Spleen (tissue), 11 donors: ENCODE measurements around the gene ZNF436. TPM values are rescaled to one million over a fixed set of nuclear protein-coding genes. Genes with fewer than 3 reads are reported as not detected.
"Not testable (repeated sequence)": the region's sequence is repeated elsewhere in the genome, so short reads cannot be mapped to it uniquely, and the experiment has no call there.

ENCODE experiments used
- DNase-seq: peaks from one replicate; pipeline ENCODE4 v3.0.0-alpha.2; 2020
- H3K27ac ChIP-seq, 8 donors: fragments of 200-600 bp; sonication (generic) in 7 of 8; 1 replicate in 4 of 8; 2 replicates in 4 of 8; pipeline versions ENCODE4 v1.5.0 to v1.8.0; 2016 to 2021; ENCODE audit warnings: inconsistent platforms in 4 of 8, mild to moderate bottlenecking in 4 of 8, moderate library complexity in 1 of 8
- H3K27me3 ChIP-seq, 7 donors: fragments of 200-600 bp; sonication (generic) in 6 of 7; replicated peaks in 1 of 7; 1 replicate in 4 of 7; 2 replicates in 3 of 7; pipeline versions ENCODE4 v1.5.0 to v1.8.0; 2016 to 2021; ENCODE audit warnings: inconsistent platforms in 3 of 7, mild to moderate bottlenecking in 1 of 7
- H3K36me3 ChIP-seq, 6 donors: fragments of 200-600 bp; sonication (generic) in 5 of 6; 1 replicate in 4 of 6; 2 replicates in 2 of 6; pipeline versions ENCODE4 v1.5.0 to v1.8.0; 2016 to 2021; ENCODE audit warnings: inconsistent platforms in 2 of 6
- H3K4me1 ChIP-seq, 6 donors: fragments of 200-600 bp; sonication (generic) in 5 of 6; 1 replicate in 3 of 6; 2 replicates in 3 of 6; pipeline versions ENCODE4 v1.5.0 to v1.8.0; 2016 to 2021; ENCODE audit warnings: inconsistent platforms in 3 of 6
- H3K4me3 ChIP-seq, 8 donors: fragments of 200-600 bp; sonication (generic) in 7 of 8; 1 replicate in 4 of 8; 2 replicates in 4 of 8; pipeline versions ENCODE4 v1.5.0 to v1.8.0; 2016 to 2021; ENCODE audit warnings: inconsistent platforms in 4 of 8, mild to moderate bottlenecking in 4 of 8, moderate library complexity in 2 of 8
- H3K9me3 ChIP-seq, 8 donors: fragments of 200-600 bp; sonication (generic) in 7 of 8; 1 replicate in 4 of 8; 2 replicates in 4 of 8; pipeline versions ENCODE4 v1.5.0 to v1.8.0; 2016 to 2021; ENCODE audit warnings: inconsistent platforms in 4 of 8
- POLR2A ChIP-seq, 3 donors: fragments of 450-650 bp; IDR thresholded peaks; one replicate each; pipeline ENCODE4 v1.5.1; 2017; ENCODE audit warnings: antibody characterized with exemption in 3 of 3, mild to moderate bottlenecking in 1 of 3
- POLR2AphosphoS5 ChIP-seq, 3 donors: sonication (generic); formaldehyde crosslinking; IDR thresholded peaks; one replicate each; pipeline ENCODE4 v1.5.1; 2017; ENCODE audit warnings: antibody characterized with exemption in 3 of 3
- WGBS, 5 donors: extraction: QIAGEN DNeasy Blood & Tissue Kit in 3 of 5; methylation state at CpG; one replicate each; pipeline versions ENCODE4 v1.1.5 to v1.1.7; 2013 to 2018; 5-methylcytosine and 5-hydroxymethylcytosine counted together
- intact Hi-C: fragments of 100-400 bp; cut with DNase I; formaldehyde crosslinking; loops from one replicate; pipeline ENCODE4 v1.15.0; 2023; ENCODE audit warnings: low total_unique reads
- polyA plus RNA-seq, 3 donors: library from polyadenylated mRNA; stranded (reverse); fragments of 200-250 nt; gene quantifications; one replicate each; pipeline ENCODE4 v1.2.1, GENCODE V29; 2013
- total RNA-seq, 7 donors: library from RNA; depleted of rRNA in 3 of 7; stranded (reverse); fragments of >200 nt in 3 of 7; fragmentation: NEBNext Ultra II Directional in 4 of 7; extraction: Animal tissue kit (Norgen Biotek cat#: 25700) in 4 of 7; gene quantifications; one replicate each; pipeline versions ENCODE4 v1.1.0 to v1.2.1, GENCODE V29; 2016 to 2021
- TF ChIP-seq, protein P1 (sequence below), 11 experiments: fragments of 200-600 bp in 7 of 11; fragments of 450-650 bp in 4 of 11; sonication (generic) in 4 of 11; IDR thresholded peaks in 8 of 11; conservative IDR thresholded peaks in 3 of 11; 1 replicate in 7 of 11; 2 replicates in 4 of 11; pipeline versions ENCODE4 v1.4.0 to v1.8.0; 2016 to 2021; ENCODE audit warnings: antibody characterized with exemption in 11 of 11, inconsistent platforms in 4 of 11, mild to moderate bottlenecking in 1 of 11
- donor health status: healthy with polysubstance abuse.
- donor health status: DM: no; HTN: no; CAD: no; lungs with moderate emphysema.
- donor health status: DM: no; HTN: no; CAD: no.
- donor health status: Bipolar disorder and iron deficiency.
- donor health status: healthy.
- donor health status: DM: no; HTN: no; CAD: no.
- donor health status: DM: yes; HTN: yes; CAD: no.

ZNF436 gene
- total and polyA plus RNA-seq, 10 donors = 2.8 to 32.1 (median 18.5) TPM

DNA sequence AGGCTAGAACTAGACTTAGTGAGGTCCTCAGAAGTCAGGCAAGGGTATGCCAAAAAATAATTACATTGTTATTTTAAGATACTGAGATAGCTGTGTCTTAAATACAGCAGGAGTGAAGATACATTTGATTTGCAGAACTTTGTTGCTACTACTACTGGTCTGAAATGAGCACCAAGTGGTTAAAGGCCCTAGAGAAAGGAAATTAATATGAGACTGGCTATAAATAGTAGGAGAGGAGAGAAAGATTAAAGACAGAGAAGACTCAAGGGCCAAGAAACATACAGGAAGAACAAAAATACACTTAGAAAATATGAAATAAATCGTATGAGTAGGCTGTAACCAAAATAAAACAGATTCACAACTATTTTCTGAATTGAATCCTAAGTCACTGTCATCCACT, 46.9 kb downstream of the ZNF436 start:
- Histone ChIP-seq H3K4me1 (peaks cover 0 to 24% (median 2%) of the 10 kb centered on the region in 6 donors), H3K9me3 (no peaks in the 10 kb centered on the region), H3K36me3 (peaks cover 0 to 100% (median 80%) of the 10 kb centered on the region in 6 donors), H3K27ac (no peak overlapping the region), H3K4me3 (no peak overlapping the region), H3K27me3 (no peaks in the 10 kb centered on the region)
- TF ChIP-seq, protein P1, sequence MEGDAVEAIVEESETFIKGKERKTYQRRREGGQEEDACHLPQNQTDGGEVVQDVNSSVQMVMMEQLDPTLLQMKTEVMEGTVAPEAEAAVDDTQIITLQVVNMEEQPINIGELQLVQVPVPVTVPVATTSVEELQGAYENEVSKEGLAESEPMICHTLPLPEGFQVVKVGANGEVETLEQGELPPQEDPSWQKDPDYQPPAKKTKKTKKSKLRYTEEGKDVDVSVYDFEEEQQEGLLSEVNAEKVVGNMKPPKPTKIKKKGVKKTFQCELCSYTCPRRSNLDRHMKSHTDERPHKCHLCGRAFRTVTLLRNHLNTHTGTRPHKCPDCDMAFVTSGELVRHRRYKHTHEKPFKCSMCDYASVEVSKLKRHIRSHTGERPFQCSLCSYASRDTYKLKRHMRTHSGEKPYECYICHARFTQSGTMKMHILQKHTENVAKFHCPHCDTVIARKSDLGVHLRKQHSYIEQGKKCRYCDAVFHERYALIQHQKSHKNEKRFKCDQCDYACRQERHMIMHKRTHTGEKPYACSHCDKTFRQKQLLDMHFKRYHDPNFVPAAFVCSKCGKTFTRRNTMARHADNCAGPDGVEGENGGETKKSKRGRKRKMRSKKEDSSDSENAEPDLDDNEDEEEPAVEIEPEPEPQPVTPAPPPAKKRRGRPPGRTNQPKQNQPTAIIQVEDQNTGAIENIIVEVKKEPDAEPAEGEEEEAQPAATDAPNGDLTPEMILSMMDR (IDR thresholded peaks at IDR 0.05 in 8 of 11, conservative IDR thresholded peaks at IDR 0.05 in 3 of 11) = no peak
- TF ChIP-seq POLR2A (IDR thresholded peaks at IDR 0.05) (no peak), POLR2AphosphoS5 (IDR thresholded peaks at IDR 0.05) (no peak)
- intact Hi-C loops = no loop called here
- WGBS, 5 donors = 30 to 48% (median 33%) methylated on average over 1 of the region's 1 CpG
- DNase-seq = no peak

- H3K27ac ChIP-seq = not testable (repeated sequence)
- peaks cover 0 to 97% (median 51%) of the 10 kb centered on the region in 6 donors for H3K36me3 ChIP-seq
These were observed 59.4 kb downstream of the ZNF436 start for GRCh38 chr1:23310280-23310679.

More at GRCh38 chr1:23310280-23310679, 59.4 kb downstream of the ZNF436 start:
- H3K4me3 ChIP-seq, DNase-seq, H3K27me3 ChIP-seq, H3K4me1 ChIP-seq, H3K9me3 ChIP-seq, intact Hi-C loops: not testable (repeated sequence)
- WGBS, 5 donors = 94 to 99% (median 97%) methylated on average over 7 of the region's 7 CpGs

Other genes with a start within 250 kb of the ZNF436 start
- 10 to 100 TPM; 25.4 to 51.6 (median 36.8) TPM for gene LUZP1, start 201.0 kb downstream of the ZNF436 start, total RNA-seq
- gene LUZP1, start 201.0 kb downstream of the ZNF436 start, polyA plus RNA-seq = 1 to 10 TPM; 1.7 to 5.1 (median 1.9) TPM
- under 1 TPM in 1 of 7 donors, not detected in 6; 0.13 TPM for gene HTR1D, start 152.3 kb downstream of the ZNF436 start, total RNA-seq
- gene HTR1D, start 152.3 kb downstream of the ZNF436 start, polyA plus RNA-seq = not detected
- 100 to 1,000 TPM in 5 of 7 donors, 10 to 100 TPM in 2; 75.8 to 143 (median 109) TPM for gene HNRNPR, start 25.6 kb downstream of the ZNF436 start, total RNA-seq
- gene HNRNPR, start 25.6 kb downstream of the ZNF436 start, polyA plus RNA-seq = 10 to 100 TPM; 58.2 to 83.2 (median 75.8) TPM
- gene TCEA3, start 54.9 kb upstream of the ZNF436 start, total RNA-seq = 10 to 100 TPM in 4 of 7 donors, 1 to 10 TPM in 3; 9.1 to 19.6 (median 17.6) TPM
- gene TCEA3, start 54.9 kb upstream of the ZNF436 start, polyA plus RNA-seq = 10 to 100 TPM in 1 of 3 donors, 1 to 10 TPM in 2; 4.6 to 11.0 (median 6.6) TPM
- gene ASAP3, start 114.3 kb upstream of the ZNF436 start, total RNA-seq = 10 to 100 TPM in 4 of 7 donors, 1 to 10 TPM in 3; 7.7 to 13.8 (median 10.5) TPM
- gene ASAP3, start 114.3 kb upstream of the ZNF436 start, polyA plus RNA-seq = 1 to 10 TPM; 2.9 to 7.4 (median 3.0) TPM
- 10 to 100 TPM in 2 of 7 donors, 1 to 10 TPM in 5; 3.4 to 18.9 (median 8.4) TPM for gene E2F2, start 161.4 kb upstream of the ZNF436 start, total RNA-seq
- 1 to 10 TPM in 2 of 3 donors, under 1 TPM in 1; 0.89 to 2.3 (median 1.5) TPM for gene E2F2, start 161.4 kb upstream of the ZNF436 start, polyA plus RNA-seq
- 100 to 1,000 TPM in 1 of 7 donors, 10 to 100 TPM in 6; 49.5 to 122 (median 65.4) TPM for gene ID3, start 189.7 kb upstream of the ZNF436 start, total RNA-seq
- gene ID3, start 189.7 kb upstream of the ZNF436 start, polyA plus RNA-seq = 100 to 1,000 TPM in 2 of 3 donors, 10 to 100 TPM in 1; 59.8 to 118 (median 109) TPM